GM13977 (cell line): Measurements from ENCODE around the gene KIF25.

Experiments
- DNase-seq: peaks from one replicate; pipeline ENCODE4 v3.0.0; 2012; ENCODE audit warnings: low spot score
- in situ Hi-C: fragments of 300-500 bp; cut with MboI; formaldehyde crosslinking; loops from one replicate; pipeline ENCODE4 v1.12.0; 2022; ENCODE audit warnings: low sequenced_read_pairs, low pct_unique_long_range_greater_than_20kb, mixed read lengths, inconsistent platforms; ENCODE audit not compliant: unreplicated experiment
- TF ChIP-seq, protein P1 (sequence below): IDR thresholded peaks from 2 replicates; pipeline ENCODE4 v1.5.1; 2012; ENCODE audit warnings: mild to moderate bottlenecking, control low read depth; ENCODE audit not compliant: insufficient read depth; ENCODE audit errors: extremely low read depth, missing control alignments

Gene KIF25

DNA sequence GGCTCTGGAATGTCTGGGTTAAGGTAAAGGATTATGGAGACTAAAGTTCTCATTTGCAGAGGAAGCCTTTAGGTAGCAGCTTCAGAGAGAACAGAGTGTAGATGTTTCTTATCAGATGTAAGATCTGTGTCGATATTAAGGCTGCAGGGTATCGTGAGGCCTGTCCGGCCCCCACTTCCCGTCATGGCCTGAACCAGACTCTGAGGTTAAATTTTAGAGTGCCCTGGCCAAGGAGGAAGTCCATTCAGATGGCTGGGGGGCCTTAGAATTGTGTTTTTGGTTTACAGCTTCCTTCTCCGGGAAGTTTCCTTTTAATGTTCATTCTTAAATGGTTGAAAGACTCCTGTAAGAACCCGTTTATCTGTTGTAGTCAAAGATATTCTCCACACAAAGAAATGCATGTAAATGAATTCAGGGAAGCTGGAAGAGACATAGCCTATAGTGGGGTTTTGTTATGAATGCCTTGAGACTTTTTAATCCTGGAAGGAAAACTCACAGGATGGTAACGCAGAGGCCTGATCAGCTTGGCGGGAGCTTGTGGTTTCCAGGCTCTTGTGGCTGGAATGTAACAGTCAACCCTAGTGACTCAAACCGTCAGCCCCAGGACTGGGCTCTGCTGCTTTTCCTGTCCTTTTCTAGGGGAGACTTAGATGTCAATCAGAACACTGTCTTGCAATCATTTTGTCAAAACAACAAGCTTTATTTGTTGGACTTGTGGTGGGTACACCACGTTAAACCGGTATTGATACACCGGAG lies 34.7 kb downstream of the KIF25 start:
- in situ Hi-C loops: no loop called here
- DNase-seq: no peak
- TF ChIP-seq, protein P1, sequence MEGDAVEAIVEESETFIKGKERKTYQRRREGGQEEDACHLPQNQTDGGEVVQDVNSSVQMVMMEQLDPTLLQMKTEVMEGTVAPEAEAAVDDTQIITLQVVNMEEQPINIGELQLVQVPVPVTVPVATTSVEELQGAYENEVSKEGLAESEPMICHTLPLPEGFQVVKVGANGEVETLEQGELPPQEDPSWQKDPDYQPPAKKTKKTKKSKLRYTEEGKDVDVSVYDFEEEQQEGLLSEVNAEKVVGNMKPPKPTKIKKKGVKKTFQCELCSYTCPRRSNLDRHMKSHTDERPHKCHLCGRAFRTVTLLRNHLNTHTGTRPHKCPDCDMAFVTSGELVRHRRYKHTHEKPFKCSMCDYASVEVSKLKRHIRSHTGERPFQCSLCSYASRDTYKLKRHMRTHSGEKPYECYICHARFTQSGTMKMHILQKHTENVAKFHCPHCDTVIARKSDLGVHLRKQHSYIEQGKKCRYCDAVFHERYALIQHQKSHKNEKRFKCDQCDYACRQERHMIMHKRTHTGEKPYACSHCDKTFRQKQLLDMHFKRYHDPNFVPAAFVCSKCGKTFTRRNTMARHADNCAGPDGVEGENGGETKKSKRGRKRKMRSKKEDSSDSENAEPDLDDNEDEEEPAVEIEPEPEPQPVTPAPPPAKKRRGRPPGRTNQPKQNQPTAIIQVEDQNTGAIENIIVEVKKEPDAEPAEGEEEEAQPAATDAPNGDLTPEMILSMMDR: no peak

DNA sequence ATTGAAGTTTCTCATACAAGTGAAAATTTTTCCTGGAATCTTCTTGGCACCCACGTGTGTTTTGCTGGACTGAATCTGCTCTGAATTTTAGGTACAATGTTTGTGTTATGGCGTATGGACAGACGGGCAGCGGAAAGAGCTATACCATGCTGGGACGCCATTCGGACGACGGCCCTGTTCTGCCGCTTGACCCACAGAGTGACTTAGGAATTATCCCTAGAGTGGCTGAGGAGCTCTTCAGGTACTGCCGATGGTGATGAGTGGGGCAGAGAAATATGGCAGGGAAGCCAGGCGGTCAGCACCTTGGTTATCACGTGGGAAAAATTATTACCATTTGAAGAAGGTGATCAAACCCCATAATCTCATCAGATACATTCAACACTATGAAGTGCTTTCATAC lies 36.3 kb downstream of the KIF25 start:
- TF ChIP-seq, protein P1: no peak
- DNase-seq: no peak
- in situ Hi-C loops: no loop called here

DNA sequence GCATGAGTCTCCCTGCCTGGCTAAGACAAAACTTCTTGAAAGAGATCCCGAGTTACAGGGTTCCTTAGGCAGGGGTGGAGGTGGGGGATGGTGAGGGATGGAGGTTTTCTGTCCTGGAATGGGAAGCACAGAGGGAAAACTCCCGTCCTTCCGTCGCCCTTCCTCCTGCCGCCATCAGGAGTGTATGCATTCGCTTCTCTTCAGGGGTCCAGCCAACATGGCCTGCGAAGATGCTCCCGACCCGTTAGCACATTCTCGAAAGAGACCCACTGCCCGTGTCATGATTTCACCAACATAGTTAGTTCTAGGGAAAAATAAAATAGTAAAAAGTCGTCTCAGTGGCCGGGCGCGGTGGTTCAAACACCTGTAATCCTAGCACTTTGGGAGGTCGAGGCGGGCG lies 37.1 kb downstream of the KIF25 start:
- no peak for DNase-seq
- TF ChIP-seq, protein P1: no peak
- in situ Hi-C loops: no loop called here

DNA sequence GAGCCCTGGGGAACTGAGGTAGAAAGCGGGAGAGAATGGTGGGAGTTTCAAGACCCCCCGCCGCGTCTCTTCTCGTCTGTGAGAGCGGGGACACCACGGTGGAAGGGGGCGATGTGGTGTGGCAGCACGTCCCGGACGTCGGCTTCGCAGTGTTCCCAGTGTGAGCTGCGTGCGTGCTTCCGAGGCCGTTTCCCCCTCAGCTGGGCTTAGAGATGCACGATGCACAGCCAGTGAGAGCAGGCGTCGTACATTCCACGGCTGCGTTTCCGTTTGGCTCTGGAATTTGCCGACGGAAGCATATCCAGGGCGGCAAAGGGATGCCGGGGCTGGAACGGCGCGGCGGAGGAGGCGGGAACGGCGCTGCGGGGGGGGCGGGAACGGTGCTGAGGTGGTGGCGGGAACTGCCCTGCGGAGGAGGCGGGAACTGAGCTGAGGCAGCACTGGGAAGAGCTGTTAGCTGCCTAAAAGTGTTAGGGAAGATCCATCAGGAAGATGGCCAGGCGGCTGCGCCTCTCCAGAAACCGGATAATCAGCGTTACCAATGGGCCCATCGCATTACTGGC lies 37.7 kb downstream of the KIF25 start:
- TF ChIP-seq, protein P1: no peak
- in situ Hi-C loops: no loop called here
- no peak for DNase-seq

DNA sequence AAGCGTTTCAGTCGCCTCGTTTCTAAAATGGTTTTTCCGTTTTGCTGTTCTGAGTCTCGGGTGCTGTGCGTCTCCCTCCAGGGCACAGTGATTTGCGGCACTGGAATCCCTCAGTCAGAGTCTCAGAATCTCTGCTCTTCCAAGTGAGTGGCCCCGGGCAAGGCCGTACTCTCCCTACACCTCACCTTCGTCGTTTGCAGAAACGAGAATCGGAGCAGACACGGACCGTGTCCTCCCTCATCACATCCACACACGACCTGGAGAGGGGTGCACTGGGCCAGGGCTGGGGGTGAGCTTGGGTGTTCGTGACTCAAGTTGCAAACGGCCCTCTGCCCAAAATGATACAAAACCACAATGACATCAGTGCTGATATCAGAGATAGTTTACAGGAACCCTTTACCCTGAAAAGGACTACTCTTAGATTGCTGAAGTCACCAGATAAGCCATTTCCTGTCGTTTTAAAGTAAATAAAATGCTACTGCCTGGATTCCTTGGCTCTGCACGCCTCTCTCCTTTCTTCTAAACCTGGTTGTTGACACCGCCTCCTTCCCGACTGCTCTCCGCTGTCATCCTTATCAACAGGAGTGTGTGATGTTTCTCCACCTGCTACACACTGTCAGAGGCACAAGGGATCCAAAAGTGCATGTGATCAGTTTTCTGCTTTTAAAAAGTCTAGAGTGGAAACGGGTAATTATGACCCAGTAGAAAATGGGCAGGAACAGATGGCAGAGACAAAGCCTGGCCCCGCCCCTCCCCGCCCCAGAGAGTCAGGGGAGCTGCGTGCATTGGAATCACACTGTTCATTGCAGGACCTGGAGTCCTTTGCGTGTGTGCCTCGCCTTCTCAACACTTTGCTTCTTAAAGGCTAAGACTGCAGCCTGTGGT lies 38.4 kb downstream of the KIF25 start:
- no peak for DNase-seq
- TF ChIP-seq, protein P1: no peak
- in situ Hi-C loops: no loop called here

DNA sequence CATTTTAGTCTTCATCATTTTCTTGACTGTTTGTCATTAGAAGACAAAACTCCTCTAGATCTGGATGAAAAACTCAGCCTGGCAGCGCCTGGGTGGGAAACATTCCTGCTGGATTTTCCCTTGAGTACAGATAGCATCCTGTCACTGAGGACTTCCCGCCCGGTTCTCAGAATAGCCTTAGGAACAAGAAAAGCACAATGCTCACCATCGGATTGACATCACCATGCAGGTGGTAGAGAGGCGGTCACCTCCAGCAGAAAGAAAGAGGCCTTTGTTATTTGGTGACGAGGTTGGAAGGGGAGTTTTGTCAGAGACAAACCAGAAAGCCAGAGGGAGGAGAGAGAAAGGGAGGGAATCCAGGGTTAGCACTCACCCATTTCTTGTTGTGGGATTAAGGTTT lies 39.8 kb downstream of the KIF25 start:
- in situ Hi-C loops: no loop called here
- TF ChIP-seq, protein P1: no peak

More for the DNA sequence above, 39.8 kb downstream of the KIF25 start:
- no peak for DNase-seq
